SK-N-MC (cell line): Measurements from ENCODE around the gene ECHS1.
"Not testable (repeated sequence)": the region's sequence is repeated elsewhere in the genome, so short reads cannot be mapped to it uniquely, and the experiment has no call there.

Experiments used
- DNase-seq: peaks from one replicate; pipeline ENCODE4 v3.0.0-alpha.2; 2011; ENCODE audit warnings: low read depth, low spot score
- H3K27ac ChIP-seq: fragments of 200-600 bp; sonication (generic); 2 replicates; pipeline ENCODE4 v1.5.1; 2016; ENCODE audit warnings: mixed run types
- H3K36me3 ChIP-seq: fragments of 200-600 bp; sonication (generic); 2 replicates; pipeline ENCODE4 v1.6.1; 2017; ENCODE audit warnings: antibody characterized with exemption, low read length, mixed read lengths; ENCODE audit not compliant: insufficient read depth
- H3K4me3 ChIP-seq: fragments of 200-600 bp; sonication (generic); 2 replicates; pipeline ENCODE4 v1.5.1; 2016
- H3K9ac ChIP-seq: fragments of 200-600 bp; sonication (generic); 2 replicates; pipeline ENCODE4 v1.8.0; 2017; ENCODE audit warnings: mixed run types, mixed read lengths; ENCODE audit not compliant: insufficient read length
- H3K9me3 ChIP-seq: fragments of 200-600 bp; sonication (generic); 2 replicates; pipeline ENCODE4 v1.6.1; 2017; ENCODE audit warnings: low read depth, mild to moderate bottlenecking, antibody characterized with exemption, low read length, moderate library complexity, mixed read lengths
- EZH2 ChIP-seq: fragments of 200-600 bp; sonication (generic); IDR thresholded peaks from one replicate; pipeline ENCODE4 v1.6.1; 2017; ENCODE audit warnings: antibody characterized with exemption
- FOXP2 ChIP-seq: optimal IDR thresholded peaks from 2 replicates; pipeline ENCODE3; 2011; ENCODE audit warnings: mild to moderate bottlenecking, moderate library complexity; ENCODE audit not compliant: insufficient read depth; ENCODE audit errors: extremely low read length, control extremely low read depth
- POLR2AphosphoS5 ChIP-seq: IDR thresholded peaks from 2 replicates; pipeline ENCODE4 v1.6.1; 2012; ENCODE audit warnings: mild to moderate bottlenecking, low read depth, low read length, borderline replicate concordance

ECHS1 gene

GRCh38 chr10:133383551-133383950, 10.4 kb upstream of the ECHS1 start:
- TF ChIP-seq POLR2AphosphoS5 (no peak), FOXP2 (no peak), EZH2 (no peak)
- Histone ChIP-seq H3K9ac (no peak overlapping the region), H3K27ac (no peak overlapping the region), H3K4me3 (no peak overlapping the region), H3K9me3 (no peaks in the 10 kb centered on the region), H3K36me3 (no peaks in the 10 kb centered on the region)
- no peak for DNase-seq

- TF ChIP-seq EZH2 (no peak), POLR2AphosphoS5 (no peak), FOXP2 (no peak)
- Histone ChIP-seq H3K9ac (no peak overlapping the region), H3K4me3 (no peak overlapping the region), H3K27ac (no peak overlapping the region), H3K9me3 (no peaks in the 10 kb centered on the region), H3K36me3 (no peaks in the 10 kb centered on the region)
- DNase-seq = no peak
These were observed 7.9 kb upstream of the ECHS1 start for GRCh38 chr10:133381036-133381435.

GRCh38 chr10:133379801-133380666, 6.9 kb upstream of the ECHS1 start:
- Histone ChIP-seq H3K36me3 (no peaks in the 10 kb centered on the region), H3K9ac (no peak overlapping the region), H3K27ac (no peak overlapping the region), H3K4me3 (no peak overlapping the region), H3K9me3 (no peaks in the 10 kb centered on the region)
- DNase-seq = no peak
- TF ChIP-seq FOXP2 = no peak
- no peak for TF ChIP-seq POLR2AphosphoS5
- TF ChIP-seq EZH2 = no peak

GRCh38 chr10:133379152-133379800, 6.1 kb upstream of the ECHS1 start, which contains the start of gene PAOX:
TSS of gene PAOX (plus strand) at chr10:133379262. CDS start at chr10:133379317, 55 bp downstream.
- H3K36me3 ChIP-seq = no peaks in the 10 kb centered on the region
- no peak within 1 kb of the TSS for H3K27ac ChIP-seq
- peak within 1 kb of the TSS; percentile 79 for H3K4me3 ChIP-seq
- TF ChIP-seq FOXP2 (no peak), POLR2AphosphoS5 (no peak), EZH2 (no peak)
- no peak for DNase-seq
- no peak within 1 kb of the TSS for H3K9ac ChIP-seq
- no peaks in the 10 kb centered on the region for H3K9me3 ChIP-seq

DNA sequence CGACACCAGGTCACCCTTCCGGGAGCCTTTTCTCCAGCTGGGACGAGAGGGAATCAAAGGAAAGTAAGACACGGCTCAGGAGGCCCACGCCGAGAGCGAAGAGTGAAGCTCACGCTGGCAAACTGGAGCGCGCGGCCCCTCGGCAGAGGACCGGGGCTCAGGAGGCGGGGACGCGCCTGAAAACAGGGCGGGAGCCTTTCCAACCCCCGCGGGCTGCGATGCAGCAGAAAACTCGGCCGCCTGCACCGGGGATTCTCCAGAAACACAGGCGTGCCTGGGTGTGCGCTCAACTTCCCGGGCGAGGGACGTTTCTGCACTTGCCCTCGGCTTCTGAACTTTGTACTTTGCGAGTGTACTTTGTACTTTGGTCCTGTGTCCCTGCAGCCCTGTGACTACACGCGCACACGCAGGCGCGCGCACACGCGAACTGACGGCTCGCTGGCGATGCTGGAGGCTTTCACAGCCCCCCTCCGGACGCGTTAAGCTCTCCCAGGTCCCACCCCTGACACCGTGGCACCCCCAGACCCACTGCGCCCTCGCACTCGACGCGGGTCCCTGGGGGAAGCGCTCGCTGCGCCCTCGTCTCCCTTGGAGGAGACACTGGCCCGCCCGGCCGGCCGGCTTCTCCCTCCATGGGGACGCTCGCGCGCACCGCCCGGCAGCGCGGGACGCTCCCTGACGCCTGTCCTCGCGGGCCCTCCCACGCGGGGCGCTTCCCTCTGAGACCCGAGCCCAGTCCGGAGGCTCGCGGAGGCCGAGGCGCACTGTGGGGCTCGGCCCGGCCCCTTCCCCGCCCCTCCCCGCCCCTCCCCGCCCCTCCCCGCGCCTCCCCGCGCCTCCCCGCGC, 5.3 kb upstream of the ECHS1 start:
- Histone ChIP-seq H3K36me3 (no peaks in the 10 kb centered on the region), H3K9me3 (no peaks in the 10 kb centered on the region), H3K4me3 (peak overlapping the region; percentile 79), H3K27ac (no peak overlapping the region), H3K9ac (no peak overlapping the region)
- no peak for TF ChIP-seq EZH2
- TF ChIP-seq FOXP2 = no peak
- peak; percentile 20; the same call in 1 of the 2 replicates for TF ChIP-seq POLR2AphosphoS5
- no peak for DNase-seq

- DNase-seq = no peak
- no peaks in the 10 kb centered on the region for H3K9me3 ChIP-seq
- no peak overlapping the region for H3K9ac ChIP-seq
- H3K4me3 ChIP-seq = peak overlapping the region; percentile 79
- no peaks in the 10 kb centered on the region for H3K36me3 ChIP-seq
- no peak for TF ChIP-seq POLR2AphosphoS5
- no peak for TF ChIP-seq EZH2
- no peak for TF ChIP-seq FOXP2
- no peak overlapping the region for H3K27ac ChIP-seq
These were observed 4.7 kb upstream of the ECHS1 start for GRCh38 chr10:133377818-133378250.

- TF ChIP-seq POLR2AphosphoS5 (no peak), FOXP2 (no peak), EZH2 (no peak)
- H3K36me3 ChIP-seq = no peaks in the 10 kb centered on the region
- no peak overlapping the region for H3K9ac ChIP-seq
- no peak for DNase-seq
- H3K9me3 ChIP-seq = no peaks in the 10 kb centered on the region
- H3K27ac ChIP-seq = no peak overlapping the region
- no peak overlapping the region for H3K4me3 ChIP-seq
These were observed 4.1 kb upstream of the ECHS1 start for GRCh38 chr10:133377025-133377817.

- not testable (repeated sequence) for H3K9me3 ChIP-seq
These were observed 3.0 kb upstream of the ECHS1 start for GRCh38 chr10:133376183-133376582.

More at GRCh38 chr10:133376183-133376582, 3.0 kb upstream of the ECHS1 start:
- H3K27ac ChIP-seq, H3K36me3 ChIP-seq, H3K4me3 ChIP-seq, DNase-seq, H3K9ac ChIP-seq: not testable (repeated sequence)
